ENCODE data around the gene CACNA1C. TPM values are rescaled to one million over a fixed set of nuclear protein-coding genes. Genes with fewer than 3 reads are reported as not detected.

The CACNA1C gene
- total RNA-seq, 2 donors from 2014 or later: 70.0 to 127 TPM

DNA sequence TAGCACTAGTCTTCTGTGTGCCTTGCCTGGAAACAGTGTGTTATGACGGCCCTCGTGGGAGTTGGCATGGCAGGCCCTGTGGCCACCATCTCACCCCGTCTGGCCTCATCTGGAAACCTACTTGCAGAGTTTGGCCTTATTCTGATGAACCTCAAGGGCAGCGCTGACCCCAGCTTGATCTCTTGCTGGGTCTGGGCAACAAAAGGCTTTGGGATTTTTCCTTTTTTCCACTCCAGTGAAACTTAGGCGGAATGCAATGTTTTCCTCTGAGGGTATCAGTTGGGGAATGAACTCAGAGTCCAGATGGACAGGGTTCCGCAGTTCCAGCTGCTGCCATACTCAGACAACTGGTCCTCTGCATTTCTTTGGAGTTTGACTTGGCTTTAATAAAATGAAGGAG is 15.9 kb downstream of the CACNA1C start:
- TF ChIP-seq, protein P1, sequence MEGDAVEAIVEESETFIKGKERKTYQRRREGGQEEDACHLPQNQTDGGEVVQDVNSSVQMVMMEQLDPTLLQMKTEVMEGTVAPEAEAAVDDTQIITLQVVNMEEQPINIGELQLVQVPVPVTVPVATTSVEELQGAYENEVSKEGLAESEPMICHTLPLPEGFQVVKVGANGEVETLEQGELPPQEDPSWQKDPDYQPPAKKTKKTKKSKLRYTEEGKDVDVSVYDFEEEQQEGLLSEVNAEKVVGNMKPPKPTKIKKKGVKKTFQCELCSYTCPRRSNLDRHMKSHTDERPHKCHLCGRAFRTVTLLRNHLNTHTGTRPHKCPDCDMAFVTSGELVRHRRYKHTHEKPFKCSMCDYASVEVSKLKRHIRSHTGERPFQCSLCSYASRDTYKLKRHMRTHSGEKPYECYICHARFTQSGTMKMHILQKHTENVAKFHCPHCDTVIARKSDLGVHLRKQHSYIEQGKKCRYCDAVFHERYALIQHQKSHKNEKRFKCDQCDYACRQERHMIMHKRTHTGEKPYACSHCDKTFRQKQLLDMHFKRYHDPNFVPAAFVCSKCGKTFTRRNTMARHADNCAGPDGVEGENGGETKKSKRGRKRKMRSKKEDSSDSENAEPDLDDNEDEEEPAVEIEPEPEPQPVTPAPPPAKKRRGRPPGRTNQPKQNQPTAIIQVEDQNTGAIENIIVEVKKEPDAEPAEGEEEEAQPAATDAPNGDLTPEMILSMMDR (IDR thresholded peaks at IDR 0.05): no peak
- H3K27ac ChIP-seq: peak overlapping the region; percentile 29 to 55
- ATAC-seq (ENCODE audit: insufficient number of reproducible peaks, low FRiP score, low read depth) (no peak), DNase-seq (ENCODE audit: low spot score) (no peak)
- no peaks in the 10 kb centered on the region for H3K9me3 ChIP-seq
- H3K36me3 ChIP-seq: no peaks in the 10 kb centered on the region
- no peak overlapping the region for H3K4me3 ChIP-seq
- H3K4me1 ChIP-seq (ENCODE audit: control insufficient read depth in 1 of 2, low read depth in 2 of 2): peaks cover 14 to 67% of the 10 kb centered on the region in 2 donors
- no peaks in the 10 kb centered on the region for H3K27me3 ChIP-seq (replicated peaks; ENCODE audit: insufficient read depth)

DNA sequence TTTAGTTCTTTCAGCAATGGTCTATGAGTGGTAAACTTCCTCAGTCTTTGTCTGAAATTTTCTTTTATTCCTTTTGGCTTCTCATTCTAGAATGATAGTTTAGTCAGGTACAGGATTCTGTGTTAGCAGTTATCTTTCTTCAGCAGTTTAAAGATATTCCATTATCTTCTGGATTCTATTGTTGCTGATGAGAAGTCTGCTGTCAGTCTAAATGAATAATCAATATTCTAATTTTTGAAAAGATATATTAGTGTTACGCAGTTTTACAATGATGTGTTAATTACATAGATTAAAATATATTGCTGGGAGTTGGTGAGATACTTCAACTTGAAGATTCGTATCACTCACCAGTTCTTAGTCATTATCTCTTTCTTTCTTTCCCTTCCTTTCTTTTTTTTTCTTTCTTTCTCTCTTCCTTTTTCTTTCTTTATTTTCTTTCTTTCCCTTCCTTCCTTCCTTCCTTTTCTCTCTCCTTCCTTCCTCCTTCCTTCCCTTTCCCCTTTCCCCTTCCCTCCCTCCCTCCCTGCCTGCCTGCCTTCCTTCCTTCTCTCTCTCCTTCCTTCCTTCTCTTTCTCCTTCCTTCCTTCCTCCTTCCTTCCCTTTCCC is 17.8 kb downstream of the CACNA1C start:
- Histone ChIP-seq H3K27ac (no peak overlapping the region), H3K4me1 (ENCODE audit: control insufficient read depth in 1 of 2, low read depth in 2 of 2) (peaks cover 12 to 67% of the 10 kb centered on the region in 2 donors), H3K27me3 (replicated peaks; ENCODE audit: insufficient read depth) (no peaks in the 10 kb centered on the region), H3K4me3 (no peak overlapping the region), H3K9me3 (no peaks in the 10 kb centered on the region), H3K36me3 (no peaks in the 10 kb centered on the region)
- DNase-seq (ENCODE audit: low spot score) (no peak), ATAC-seq (ENCODE audit: insufficient number of reproducible peaks, low FRiP score, low read depth) (no peak)
- TF ChIP-seq, protein P1 (IDR thresholded peaks at IDR 0.05): no peak

DNA sequence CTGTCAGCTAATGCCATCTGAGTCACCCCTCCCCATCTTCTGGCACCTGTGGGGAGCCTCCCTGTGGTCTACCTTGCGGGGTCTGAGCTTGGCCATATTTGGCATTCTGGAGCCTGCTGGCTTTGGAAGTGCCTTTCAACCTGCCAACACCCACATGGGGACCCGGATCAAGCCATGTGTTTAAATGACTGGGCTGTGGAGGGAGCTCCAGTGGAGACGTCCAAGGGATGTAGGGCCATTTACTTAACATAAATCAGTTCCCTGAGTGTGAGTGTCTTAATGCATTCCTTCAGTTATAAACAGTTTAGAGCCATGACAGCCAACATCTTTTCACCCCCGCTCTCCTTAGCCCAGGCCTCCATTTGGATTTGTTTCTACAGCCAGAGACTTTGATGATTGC is 22.0 kb downstream of the CACNA1C start:
- no peak overlapping the region for H3K4me3 ChIP-seq
- DNase-seq (ENCODE audit: low spot score) (no peak), ATAC-seq (ENCODE audit: insufficient number of reproducible peaks, low FRiP score, low read depth) (no peak)
- no peaks in the 10 kb centered on the region for H3K27me3 ChIP-seq (replicated peaks; ENCODE audit: insufficient read depth)
- H3K9me3 ChIP-seq: no peaks in the 10 kb centered on the region
- peaks cover 16 to 61% of the 10 kb centered on the region in 2 donors for H3K4me1 ChIP-seq (ENCODE audit: control insufficient read depth in 1 of 2, low read depth in 2 of 2)
- TF ChIP-seq, protein P1 (IDR thresholded peaks at IDR 0.05): no peak
- H3K36me3 ChIP-seq: no peaks in the 10 kb centered on the region
- H3K27ac ChIP-seq: peak overlapping the region; percentile 85 to 88

DNA sequence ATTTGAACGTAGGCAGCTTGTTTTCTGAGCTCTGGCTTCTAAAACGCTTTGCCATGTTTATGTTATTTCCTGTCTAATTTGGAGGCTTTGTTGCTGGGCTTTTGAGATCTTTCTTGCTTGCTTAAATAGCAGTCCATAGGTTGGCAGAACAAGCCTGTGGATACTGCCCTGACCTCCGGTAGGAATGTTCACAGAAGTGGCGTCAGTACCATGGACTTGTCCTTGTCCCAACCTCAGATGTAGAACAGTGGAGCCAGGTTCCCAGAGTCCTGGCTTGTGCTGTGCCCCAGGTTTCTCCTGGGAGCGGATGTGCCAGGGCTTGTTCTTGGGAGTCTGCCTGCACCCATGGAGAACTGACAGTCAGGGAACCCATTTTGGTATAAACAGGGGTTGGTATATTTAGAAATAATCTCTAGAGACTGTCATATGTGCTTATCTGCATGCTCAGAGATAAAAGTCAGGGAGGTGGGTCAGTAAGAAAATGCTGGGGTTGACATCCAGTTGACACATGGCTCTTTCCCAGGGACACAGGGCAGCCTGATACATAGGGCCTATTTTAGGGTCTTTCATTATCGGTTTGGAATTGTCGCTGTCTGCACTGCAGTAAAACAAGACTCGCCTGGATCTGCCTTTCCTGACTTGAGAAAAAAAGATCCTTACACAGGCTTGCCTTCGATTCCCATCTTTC is 22.9 kb downstream of the CACNA1C start:
- Histone ChIP-seq H3K27ac (peak overlapping the region; percentile 85 to 88), H3K36me3 (no peaks in the 10 kb centered on the region), H3K9me3 (no peaks in the 10 kb centered on the region), H3K4me1 (ENCODE audit: control insufficient read depth in 1 of 2, low read depth in 2 of 2) (peaks cover 16 to 68% of the 10 kb centered on the region in 2 donors), H3K4me3 (peak overlapping the region; percentile 33), H3K27me3 (replicated peaks; ENCODE audit: insufficient read depth) (no peaks in the 10 kb centered on the region)
- DNase-seq (ENCODE audit: low spot score) (no peak), ATAC-seq (ENCODE audit: insufficient number of reproducible peaks, low FRiP score, low read depth) (peak; percentile 85)
- TF ChIP-seq, protein P1 (IDR thresholded peaks at IDR 0.05): no peak

DNA sequence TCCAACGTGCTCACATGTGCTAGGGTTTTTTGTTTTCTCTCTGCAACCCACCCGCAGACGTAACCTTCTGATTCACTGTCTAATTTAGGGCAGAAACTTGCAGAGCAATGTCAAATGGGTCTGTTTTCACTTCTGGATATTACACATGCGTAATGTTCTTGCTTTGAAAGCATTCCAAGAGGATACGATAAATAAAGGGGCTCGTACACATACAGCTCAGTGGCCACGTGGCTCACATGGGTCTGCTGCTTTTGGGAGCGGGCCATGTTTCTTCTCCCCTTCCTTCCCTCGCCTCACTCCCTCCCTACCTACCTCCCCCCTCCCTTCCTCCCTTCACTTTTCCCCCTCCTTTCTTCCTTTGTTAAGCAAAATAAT is 23.4 kb downstream of the CACNA1C start:
- Histone ChIP-seq H3K36me3 (no peaks in the 10 kb centered on the region), H3K27ac (peak overlapping the region; percentile 85 to 88), H3K27me3 (replicated peaks; ENCODE audit: insufficient read depth) (no peaks in the 10 kb centered on the region), H3K4me1 (ENCODE audit: control insufficient read depth in 1 of 2, low read depth in 2 of 2) (peaks cover 16 to 73% of the 10 kb centered on the region in 2 donors), H3K9me3 (no peaks in the 10 kb centered on the region), H3K4me3 (peak overlapping the region; percentile 33)
- TF ChIP-seq, protein P1 (IDR thresholded peaks at IDR 0.05): no peak
- ATAC-seq (ENCODE audit: insufficient number of reproducible peaks, low FRiP score, low read depth): peak; percentile 54
- DNase-seq (ENCODE audit: low spot score): no peak

Data from thoracic aorta (tissue), 2 donors.